GM10248 (cell line): Measurements from ENCODE around the gene NAE1.

Experiments used
- CTCF ChIA-PET: fragments of 300-600 bp; sonication (Branson Sonifier 250); formaldehyde crosslinking; extraction: SDS; loops from one replicate; lab custom pipeline; 2021; ENCODE audit warnings: antibody characterized with exemption; lab: Yijun Ruan, JAX
- POLR2A ChIA-PET: fragments of 350-650 bp; sonication (Branson Sonifier 250); formaldehyde crosslinking; extraction: SDS; loops from one replicate; lab custom pipeline; 2020; ENCODE audit warnings: antibody characterized with exemption; lab: Yijun Ruan, JAX
- DNase-seq: peaks from one replicate; pipeline ENCODE4 v3.0.0; 2012; ENCODE audit errors: extremely low spot score
- CTCF ChIP-seq: IDR thresholded peaks from 2 replicates; pipeline ENCODE4 v1.5.1; 2012; ENCODE audit warnings: mild to moderate bottlenecking, low read depth; ENCODE audit errors: extremely low read depth, missing control alignments, control extremely low read depth

The NAE1 gene

GRCh38 chr16:66846831-66847230, 16.1 kb upstream of the NAE1 start:
- ChIA-PET POLR2A (no interaction called here), CTCF (interaction anchor here (0.7 to 16.2 kb wide), 6 partner anchors 13 to 238 kb away, joined by 3 to 176 read pairs (median 4); partner anchors contain the start of gene NAE1)
- DNase-seq: no peak
- TF ChIP-seq CTCF: no peak

GRCh38 chr16:66846266-66846665, 15.5 kb upstream of the NAE1 start:
- TF ChIP-seq CTCF: no peak
- CTCF ChIA-PET: interaction anchor here (0.7 to 16.2 kb wide), 4 partner anchors 16 to 238 kb away, joined by 3 to 176 read pairs (median 37); partner anchors contain the start of gene NAE1
- POLR2A ChIA-PET: no interaction called here
- DNase-seq: no peak

GRCh38 chr16:66845791-66846221, 15.0 kb upstream of the NAE1 start:
- CTCF ChIA-PET: interaction anchor here (2.1 to 16.2 kb wide), 3 partner anchors 16 to 27 kb away, joined by 6 to 176 read pairs (median 68); partner anchors contain the start of gene NAE1
- POLR2A ChIA-PET: no interaction called here
- no peak for DNase-seq
- TF ChIP-seq CTCF: no peak

GRCh38 chr16:66845080-66845410, 14.3 kb upstream of the NAE1 start:
- ChIA-PET CTCF (interaction anchor here (8.2 to 16.2 kb wide), 2 partner anchors 15 to 23 kb away, joined by 68 to 176 read pairs; partner anchors contain the start of gene NAE1), POLR2A (no interaction called here)
- no peak for DNase-seq
- no peak for TF ChIP-seq CTCF

- ChIA-PET POLR2A (no interaction called here), CTCF (interaction anchor here (1.0 to 16.2 kb wide), 4 partner anchors 14 to 28 kb away, joined by 3 to 176 read pairs (median 36); partner anchors contain the start of gene NAE1)
- TF ChIP-seq CTCF: no peak
- DNase-seq: no peak
Measured at GRCh38 chr16:66844342-66845079, 13.7 kb upstream of the NAE1 start, which contains the start of gene CA7. Gene CA7, plus strand, starts transcription at chr16:66844414. Its CDS starts 74 bp downstream, at chr16:66844488.

- no peak for TF ChIP-seq CTCF
- CTCF ChIA-PET: interaction anchor here (1.0 to 16.2 kb wide), 5 partner anchors 14 to 29 kb away, joined by 3 to 176 read pairs (median 4); partner anchors contain the start of gene NAE1
- DNase-seq: no peak
- POLR2A ChIA-PET: no interaction called here
Measured at GRCh38 chr16:66844009-66844341, 13.2 kb upstream of the NAE1 start.
